Astrocyte of the cerebellum (primary cell): ENCODE results near the gene PELI1.

Experiments used
- DNase-seq: peaks from one replicate; pipeline ENCODE4 v3.0.0-alpha.2; 2011; ENCODE audit warnings: low read depth
- H3K4me3 ChIP-seq: 2 replicates; pipeline ENCODE4 v1.5.1; 2011; ENCODE audit warnings: mild to moderate bottlenecking, low read depth, low read length, moderate library complexity
- in situ Hi-C: cut with HindIII; loops from 2 replicates; pipeline ENCODE4 v1.10.0; 2017; ENCODE audit warnings: low sequenced_read_pairs
- TF ChIP-seq, protein P1 (sequence below): IDR thresholded peaks from 2 replicates; pipeline ENCODE4 v1.5.1; 2012; ENCODE audit warnings: low read length, low read depth, moderate library complexity, mild to moderate bottlenecking; ENCODE audit errors: missing control alignments

PELI1 gene

GRCh38 chr2:64094663-64095382 lies 49.4 kb downstream of the PELI1 start:
- DNase-seq = no peak
- H3K4me3 ChIP-seq = no peak overlapping the region
- TF ChIP-seq, protein P1, sequence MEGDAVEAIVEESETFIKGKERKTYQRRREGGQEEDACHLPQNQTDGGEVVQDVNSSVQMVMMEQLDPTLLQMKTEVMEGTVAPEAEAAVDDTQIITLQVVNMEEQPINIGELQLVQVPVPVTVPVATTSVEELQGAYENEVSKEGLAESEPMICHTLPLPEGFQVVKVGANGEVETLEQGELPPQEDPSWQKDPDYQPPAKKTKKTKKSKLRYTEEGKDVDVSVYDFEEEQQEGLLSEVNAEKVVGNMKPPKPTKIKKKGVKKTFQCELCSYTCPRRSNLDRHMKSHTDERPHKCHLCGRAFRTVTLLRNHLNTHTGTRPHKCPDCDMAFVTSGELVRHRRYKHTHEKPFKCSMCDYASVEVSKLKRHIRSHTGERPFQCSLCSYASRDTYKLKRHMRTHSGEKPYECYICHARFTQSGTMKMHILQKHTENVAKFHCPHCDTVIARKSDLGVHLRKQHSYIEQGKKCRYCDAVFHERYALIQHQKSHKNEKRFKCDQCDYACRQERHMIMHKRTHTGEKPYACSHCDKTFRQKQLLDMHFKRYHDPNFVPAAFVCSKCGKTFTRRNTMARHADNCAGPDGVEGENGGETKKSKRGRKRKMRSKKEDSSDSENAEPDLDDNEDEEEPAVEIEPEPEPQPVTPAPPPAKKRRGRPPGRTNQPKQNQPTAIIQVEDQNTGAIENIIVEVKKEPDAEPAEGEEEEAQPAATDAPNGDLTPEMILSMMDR = no peak
- in situ Hi-C loops = no loop called here

- no peak overlapping the region for H3K4me3 ChIP-seq
- DNase-seq = no peak
- TF ChIP-seq, protein P1 = no peak
- in situ Hi-C loops = no loop called here
Measured at GRCh38 chr2:64093341-64093740, 50.9 kb downstream of the PELI1 start.

- in situ Hi-C loops = no loop called here
- no peak overlapping the region for H3K4me3 ChIP-seq
- TF ChIP-seq, protein P1 = no peak
- DNase-seq = no peak
Measured at GRCh38 chr2:64092502-64092901, 51.7 kb downstream of the PELI1 start.

- H3K4me3 ChIP-seq = no peak overlapping the region
- in situ Hi-C loops = no loop called here
- TF ChIP-seq, protein P1 = no peak
- DNase-seq = no peak
Measured at GRCh38 chr2:64090264-64090663, 54.0 kb downstream of the PELI1 start.

- in situ Hi-C loops = no loop called here
- TF ChIP-seq, protein P1 = no peak
- no peak overlapping the region for H3K4me3 ChIP-seq
- no peak for DNase-seq
Measured at GRCh38 chr2:64086347-64087082, 57.7 kb downstream of the PELI1 start.

- TF ChIP-seq, protein P1 = no peak
- no peak for DNase-seq
- in situ Hi-C loops = no loop called here
- no peak overlapping the region for H3K4me3 ChIP-seq
Measured at GRCh38 chr2:64085936-64086335, 58.3 kb downstream of the PELI1 start.
